Measurements from ENCODE around the gene TPK1.
"Not testable (repeated sequence)": the region's sequence is repeated elsewhere in the genome, so short reads cannot be mapped to it uniquely, and the experiment has no call there.

TPK1 gene

DNA sequence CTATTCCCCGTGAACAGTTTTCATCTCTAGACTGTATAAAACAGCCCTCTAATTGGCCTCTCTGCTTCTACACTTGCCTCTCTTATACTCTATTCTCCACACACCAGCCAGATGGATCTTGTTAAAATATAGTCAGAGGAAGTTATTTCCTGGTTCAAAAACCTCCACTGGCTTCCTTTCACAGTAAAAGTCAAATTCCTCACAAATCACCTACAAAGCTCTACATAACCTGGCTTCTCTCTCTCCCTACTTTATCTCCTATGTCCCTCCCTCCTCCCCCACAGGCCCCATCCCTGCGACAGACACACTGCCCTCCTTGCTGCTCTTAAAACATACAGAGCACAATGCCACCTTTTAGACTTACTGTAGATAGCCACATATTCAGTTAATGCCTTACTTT lies 60.1 kb downstream of the TPK1 start:
- no peak for DNase-seq

- DNase-seq: no peak
Observed at GRCh38 chr7:144771927-144772326, 63.9 kb downstream of the TPK1 start.

DNA sequence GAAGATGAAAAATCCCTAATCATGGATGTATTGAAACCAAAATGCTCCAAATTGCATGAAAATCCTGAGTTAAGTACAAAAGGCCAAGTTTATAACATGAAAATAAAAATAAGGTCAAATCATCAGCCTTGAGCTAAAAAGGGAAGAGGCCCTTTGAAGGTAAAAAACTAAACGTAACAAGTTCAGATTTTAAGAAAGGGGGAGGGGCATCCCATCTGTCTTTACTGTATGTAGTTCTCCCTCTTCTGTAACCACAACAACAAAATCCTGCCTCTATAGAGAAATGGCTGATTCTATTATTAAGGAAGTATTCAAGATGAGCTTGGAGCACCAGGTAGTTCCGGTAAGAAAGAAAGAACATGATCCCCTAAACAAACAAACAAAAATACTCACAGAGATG lies 64.7 kb downstream of the TPK1 start:
- no peak for DNase-seq

GRCh38 chr7:144769352-144769751 lies 66.5 kb downstream of the TPK1 start:
- no peak for DNase-seq

DNA sequence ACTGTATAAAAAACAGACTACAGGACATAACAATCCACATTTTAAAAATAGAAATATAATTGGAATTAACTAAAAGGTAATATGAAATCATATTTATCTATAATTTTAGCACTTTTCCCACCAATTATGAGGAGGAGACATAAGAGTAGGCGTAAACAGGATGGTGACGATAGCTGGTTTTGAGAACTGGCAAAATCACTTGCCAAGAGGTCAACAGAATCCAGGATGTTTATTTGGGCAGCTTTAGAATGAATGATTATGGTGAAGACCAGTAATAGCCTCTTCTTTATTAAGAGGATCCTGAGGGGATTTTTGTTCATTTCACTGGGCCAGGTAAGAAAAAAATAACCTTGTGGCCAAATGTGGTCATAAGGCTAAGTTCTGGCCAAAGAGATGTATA lies 67.2 kb downstream of the TPK1 start:
- DNase-seq: no peak

DNA sequence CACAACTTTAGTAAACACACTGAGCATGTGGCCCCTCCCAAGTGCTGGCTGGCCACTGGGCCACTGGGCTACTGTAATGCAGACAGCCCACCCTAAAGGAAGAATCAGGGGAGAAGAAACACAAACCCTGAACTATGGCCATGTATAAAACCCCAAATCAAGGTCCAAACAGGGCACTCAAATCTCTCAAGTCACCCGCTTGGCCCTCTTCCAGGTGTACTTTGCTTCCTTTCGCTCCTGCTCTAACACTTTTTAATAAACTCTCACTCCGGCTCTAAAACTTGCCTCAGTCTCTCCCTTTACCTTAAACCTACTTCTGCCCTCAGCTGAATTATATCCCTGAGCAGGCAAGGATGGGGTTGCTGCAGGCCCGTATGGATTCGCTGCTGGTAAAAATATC lies 72.6 kb downstream of the TPK1 start:
- no peak for DNase-seq

- no peak for DNase-seq
Observed at GRCh38 chr7:144762853-144763252, 73.0 kb downstream of the TPK1 start.

DNA sequence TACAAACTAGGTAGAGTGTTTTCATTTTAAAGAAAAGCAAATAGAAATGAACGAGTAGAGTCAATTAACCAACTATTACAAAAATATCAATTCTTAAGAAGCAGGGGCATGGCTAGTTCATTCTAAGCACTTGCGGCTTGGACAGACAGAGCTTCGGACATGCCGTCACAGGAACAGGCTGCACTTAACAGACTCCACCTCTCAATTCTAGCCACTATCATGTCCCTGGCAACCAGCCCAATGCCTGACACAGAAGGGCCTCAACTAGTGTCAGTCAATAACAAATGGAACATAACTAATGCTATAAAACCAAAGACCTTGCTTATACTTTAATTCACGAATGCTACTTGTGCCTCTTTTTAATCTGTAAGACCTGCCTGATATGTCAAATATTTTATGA lies 74.4 kb downstream of the TPK1 start:
- DNase-seq: no peak

DNA sequence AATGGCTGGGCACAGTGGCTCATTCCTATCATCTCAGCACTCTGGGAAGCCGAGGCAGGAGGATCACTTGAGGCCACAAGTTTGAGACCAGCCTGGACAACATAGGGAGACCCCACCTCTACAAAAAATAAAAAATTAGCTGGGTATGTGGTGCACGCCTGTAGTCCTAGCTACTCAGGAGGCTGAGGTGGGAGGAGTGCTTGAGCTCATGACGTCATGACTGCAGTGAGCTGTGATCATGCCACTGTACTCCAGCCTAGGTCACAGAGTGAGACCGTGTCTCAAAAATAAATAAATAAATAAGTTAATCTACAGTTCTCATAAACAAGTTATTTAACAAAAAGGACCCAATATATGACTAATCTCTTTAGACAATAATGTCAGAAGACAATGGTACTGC lies 76.2 kb downstream of the TPK1 start:
- no peak for DNase-seq

GRCh38 chr7:144747936-144748335 lies 87.9 kb downstream of the TPK1 start:
- DNase-seq: no peak

DNA sequence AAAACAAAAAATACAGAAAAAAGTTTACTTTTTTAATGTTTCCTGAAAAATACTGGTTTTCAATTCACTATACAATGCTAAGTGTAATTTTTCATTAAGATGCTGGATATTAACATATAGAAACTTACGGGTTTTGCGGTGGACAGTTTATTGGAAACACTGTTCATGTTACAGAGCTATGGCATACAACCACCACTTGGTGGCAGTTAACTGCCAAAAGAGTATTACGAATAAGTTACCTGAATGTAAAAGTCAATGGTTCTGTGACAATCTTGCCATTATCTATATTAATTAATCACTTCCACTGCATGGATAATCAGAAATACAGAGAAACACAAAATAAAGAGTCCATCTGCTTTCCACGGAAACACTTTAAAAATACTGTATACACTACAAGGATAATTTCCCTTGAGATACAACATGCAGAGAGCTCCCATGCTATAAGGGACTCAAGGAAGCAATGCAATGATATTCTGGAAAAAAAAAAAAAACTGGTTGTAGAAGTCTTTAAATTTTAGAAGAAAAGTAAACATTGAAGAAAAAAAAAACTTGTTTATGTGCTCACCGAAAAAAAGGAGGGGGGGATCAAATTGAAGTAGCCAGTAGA lies 97.0 kb downstream of the TPK1 start:
- peak; percentile 44 for DNase-seq

- no peak for DNase-seq
Observed at GRCh38 chr7:144738146-144738545, 97.7 kb downstream of the TPK1 start.

GRCh38 chr7:144736880-144737493 lies 98.9 kb downstream of the TPK1 start:
- no peak for DNase-seq

DNA sequence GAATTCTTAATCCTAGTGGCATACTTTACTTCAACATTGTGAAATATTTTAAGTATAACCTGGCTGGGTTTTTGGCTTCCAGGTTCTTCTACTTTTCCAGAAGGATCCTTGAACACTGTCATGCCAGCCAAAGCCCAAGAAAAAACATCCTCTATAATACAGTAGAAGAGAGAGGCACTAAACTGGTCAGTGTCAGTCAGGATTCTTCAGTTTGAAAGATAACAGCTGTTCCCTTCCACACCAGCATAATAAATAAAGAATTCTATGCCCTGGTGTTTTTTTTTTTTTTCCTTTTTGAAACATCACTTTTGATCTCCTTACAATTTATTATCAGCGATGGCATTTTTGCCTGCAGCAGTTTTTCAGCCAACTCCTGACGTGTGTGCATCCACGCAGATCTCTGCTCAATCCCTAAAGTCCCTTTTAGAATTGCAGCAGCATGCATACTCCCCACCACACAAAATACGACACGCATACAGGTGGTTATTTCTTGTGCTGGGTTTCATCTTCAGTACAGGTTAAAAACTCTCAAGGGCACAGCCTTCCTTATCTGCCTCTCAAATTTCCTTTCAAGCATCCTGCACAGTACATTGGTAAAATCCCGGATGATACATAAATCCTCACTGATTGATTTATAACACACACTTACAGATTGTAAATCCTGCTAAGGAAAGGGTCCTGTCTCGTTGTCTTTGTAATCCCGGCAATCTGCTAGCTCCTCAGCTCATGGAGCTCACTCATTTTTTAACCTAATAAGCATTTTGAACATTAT lies 100.2 kb downstream of the TPK1 start:
- DNase-seq: no peak

DNA sequence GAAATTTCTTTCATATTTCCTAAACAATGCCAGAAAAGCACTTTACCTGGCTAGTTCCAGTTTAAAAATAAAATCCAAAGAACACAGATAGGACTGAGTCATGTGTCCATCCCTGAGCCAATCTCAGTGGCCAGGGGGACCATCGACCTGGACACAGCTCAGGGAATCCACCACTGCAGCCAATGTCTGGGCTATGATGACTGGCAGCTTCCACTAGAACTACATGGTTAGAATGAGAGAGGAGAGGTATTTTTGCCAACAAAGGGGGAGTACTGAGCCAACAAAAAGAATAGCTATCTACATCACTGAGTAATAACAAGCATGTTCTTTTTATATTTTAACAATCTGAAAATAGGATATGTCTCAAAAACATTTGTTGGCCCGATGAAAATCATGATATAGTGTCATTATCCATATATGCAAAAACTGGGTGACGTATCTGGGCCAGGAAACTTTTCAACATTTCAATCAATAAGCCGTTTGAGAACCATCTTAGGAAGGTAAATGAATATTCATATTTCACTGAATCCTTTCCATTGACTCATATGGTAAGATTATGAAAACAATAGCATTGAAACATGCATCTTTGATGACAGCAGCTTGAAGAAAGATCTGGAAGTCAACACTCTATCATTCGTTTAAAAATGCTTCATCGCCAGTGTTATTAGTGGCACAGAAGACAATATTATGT lies 104.0 kb downstream of the TPK1 start:
- no peak for DNase-seq

GRCh38 chr7:144730224-144730623 lies 105.6 kb downstream of the TPK1 start:
- no peak for DNase-seq

DNA sequence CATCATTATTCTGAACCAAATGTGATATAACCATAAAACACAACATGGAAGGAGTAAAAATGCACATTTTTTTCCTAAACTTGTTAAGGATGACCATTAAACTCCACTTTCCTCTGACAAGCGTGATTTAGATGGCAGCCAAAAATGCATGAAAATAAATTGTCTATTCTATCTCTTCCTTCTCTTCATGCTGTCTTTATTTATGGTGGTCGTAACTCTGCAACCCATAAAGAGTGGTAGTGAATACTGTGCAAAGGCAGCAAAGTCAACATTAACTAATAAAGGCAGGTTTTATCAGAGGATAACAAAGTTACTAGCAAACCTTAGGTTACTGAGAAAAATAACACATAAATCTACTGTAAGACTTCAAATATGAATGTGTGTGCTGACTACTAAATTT lies 106.6 kb downstream of the TPK1 start:
- DNase-seq: no peak

DNA sequence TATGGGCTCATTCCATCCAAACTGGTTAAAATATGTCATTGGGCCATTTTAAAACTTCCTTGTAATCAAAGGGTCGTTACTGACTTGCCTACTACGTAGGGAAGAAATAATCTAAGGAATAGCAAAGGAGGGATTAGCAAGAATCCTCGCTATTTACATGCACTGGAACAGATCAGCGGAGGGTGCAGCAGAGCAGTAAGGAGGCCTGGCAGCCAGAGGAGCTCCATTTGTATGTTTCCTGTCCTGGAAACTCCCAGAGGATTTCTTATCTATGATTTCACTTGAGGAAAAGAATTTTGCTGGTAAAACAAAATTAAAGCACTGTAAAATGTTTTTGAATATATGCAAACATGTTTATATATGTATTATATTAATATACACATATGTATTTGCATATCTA lies 107.3 kb downstream of the TPK1 start:
- no peak for DNase-seq

GRCh38 chr7:144726840-144727239 lies 109.0 kb downstream of the TPK1 start:
- not testable (repeated sequence) for DNase-seq

DNA sequence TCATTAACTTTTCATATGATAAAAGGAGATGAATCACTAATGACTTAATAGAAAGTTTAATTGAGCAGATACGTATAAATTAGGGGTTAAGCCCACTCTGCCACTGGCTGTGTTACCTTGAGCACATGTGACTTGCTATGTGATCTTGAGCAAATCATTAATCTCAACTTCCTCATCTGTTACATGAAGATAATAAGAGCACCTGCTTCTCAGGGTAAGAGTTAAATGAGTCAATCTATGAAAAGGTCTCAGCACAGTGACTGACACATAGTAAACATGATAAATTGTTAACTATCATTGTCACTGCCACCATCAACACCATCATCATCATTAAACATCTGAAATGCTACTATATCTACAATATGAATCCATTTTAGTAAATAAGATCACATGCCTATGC lies 110.8 kb downstream of the TPK1 start:
- DNase-seq: no peak

GRCh38 chr7:144723301-144723700 lies 112.6 kb downstream of the TPK1 start:
- no peak for DNase-seq

GRCh38 chr7:144720710-144721109 lies 115.1 kb downstream of the TPK1 start:
- DNase-seq: no peak

GRCh38 chr7:144720149-144720548 lies 115.7 kb downstream of the TPK1 start:
- DNase-seq: no peak

- DNase-seq: no peak
Observed at GRCh38 chr7:144717720-144718119, 118.1 kb downstream of the TPK1 start.

Measured in NCI-H146 (cell line).